ENCODE data around the gene CCL3.

DNA sequence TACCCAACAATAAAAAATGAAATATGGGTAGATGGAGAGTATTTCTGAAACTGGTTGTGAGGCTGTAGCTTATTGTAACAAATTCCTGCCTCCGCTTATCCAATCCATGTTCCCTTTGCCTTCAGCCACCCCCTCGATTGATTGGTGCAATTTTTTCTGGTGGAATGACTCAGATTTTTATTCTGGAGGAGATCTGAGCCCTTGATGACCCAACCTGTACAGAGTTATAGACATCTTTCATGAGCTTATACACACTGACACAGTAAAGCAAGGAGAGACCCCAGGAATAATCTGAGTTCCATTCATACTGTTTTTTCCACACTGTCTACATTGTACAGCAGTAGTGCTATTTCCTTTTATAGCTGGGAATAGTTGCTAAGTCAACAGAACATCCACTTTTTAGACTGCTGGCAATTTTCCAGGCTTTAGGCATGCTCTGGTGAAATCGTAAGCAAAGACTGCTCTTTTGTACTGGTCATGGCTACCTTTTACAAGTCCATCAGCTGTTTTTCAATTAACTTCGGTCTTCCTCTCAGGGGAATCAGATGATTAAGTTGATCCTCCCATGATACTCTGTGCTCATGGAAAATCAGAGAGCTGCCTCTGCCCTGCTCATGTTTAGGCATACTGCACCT, 43.8 kb upstream of the CCL3 start:
- no peak for TF ChIP-seq ZNF274 (IDR thresholded peaks at IDR 0.05; ENCODE audit: low read depth, low read length)
- no peak for TF ChIP-seq YY1 (IDR thresholded peaks at IDR 0.05; ENCODE audit: insufficient read depth, insufficient read length)
